HG03064 (cell line): ENCODE data around the gene ZNF281.
"Not testable (repeated sequence)": the region's sequence is repeated elsewhere in the genome, so short reads cannot be mapped to it uniquely, and the experiment has no call there.

Experiments used
- ATAC-seq: cut with Tn5 transposase; IDR thresholded peaks from one replicate; pipeline ENCODE4 v1.9.1; 2021; ENCODE audit warnings: low read depth; ENCODE audit not compliant: unreplicated experiment

ZNF281 gene

DNA sequence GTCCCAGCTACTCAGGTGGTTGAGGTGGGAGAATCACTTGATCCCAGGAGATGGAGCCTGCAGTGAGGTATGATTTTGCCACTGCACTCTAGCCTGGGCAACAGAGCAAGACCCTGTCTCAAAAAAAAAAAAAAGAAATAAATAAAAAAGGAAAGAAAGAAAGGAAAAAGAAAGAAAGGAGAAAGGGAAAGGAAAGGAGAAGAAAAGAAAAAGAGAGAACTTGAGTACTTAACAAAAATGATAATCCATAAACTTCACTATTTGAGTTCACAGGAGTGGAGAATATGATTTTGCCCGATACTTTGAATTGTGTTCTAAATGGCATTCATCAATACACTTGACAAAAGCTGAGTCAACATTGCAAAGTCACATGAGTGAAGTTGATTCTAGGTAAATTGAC, 23.8 kb upstream of the ZNF281 start:
- no peak for ATAC-seq

GRCh38 chr1:200432586-200432985, 22.8 kb upstream of the ZNF281 start:
- ATAC-seq, result no peak

DNA sequence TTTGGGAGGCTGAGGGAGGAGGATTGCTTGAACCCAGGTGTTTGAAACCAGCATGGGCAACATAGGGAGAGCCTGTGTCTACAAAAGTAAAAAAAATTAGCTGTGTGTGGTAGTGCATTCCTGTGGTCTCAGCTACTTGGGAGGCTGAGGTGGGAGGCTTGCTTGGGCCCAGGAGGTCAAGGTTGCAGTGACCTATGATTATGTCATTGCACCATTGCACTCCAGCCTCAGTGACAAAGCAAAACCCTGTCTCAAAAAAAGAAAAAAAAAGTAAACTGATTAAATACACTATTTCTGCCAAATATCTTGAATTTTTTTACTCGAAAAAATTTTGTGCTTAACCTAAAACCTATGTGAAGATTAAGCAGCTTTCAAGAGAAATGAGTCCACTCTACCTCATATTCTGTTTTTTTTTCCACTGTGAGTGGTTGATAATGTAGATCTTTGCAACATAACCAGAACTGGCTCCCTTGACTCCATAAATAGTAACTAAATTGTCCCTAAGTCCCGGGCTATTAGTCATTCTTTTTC, 19.4 kb upstream of the ZNF281 start:
- ATAC-seq, result no peak

GRCh38 chr1:200428482-200429205, 18.8 kb upstream of the ZNF281 start:
- ATAC-seq, result no peak

- ATAC-seq, result no peak
These were observed 17.9 kb upstream of the ZNF281 start for GRCh38 chr1:200427744-200428143.

DNA sequence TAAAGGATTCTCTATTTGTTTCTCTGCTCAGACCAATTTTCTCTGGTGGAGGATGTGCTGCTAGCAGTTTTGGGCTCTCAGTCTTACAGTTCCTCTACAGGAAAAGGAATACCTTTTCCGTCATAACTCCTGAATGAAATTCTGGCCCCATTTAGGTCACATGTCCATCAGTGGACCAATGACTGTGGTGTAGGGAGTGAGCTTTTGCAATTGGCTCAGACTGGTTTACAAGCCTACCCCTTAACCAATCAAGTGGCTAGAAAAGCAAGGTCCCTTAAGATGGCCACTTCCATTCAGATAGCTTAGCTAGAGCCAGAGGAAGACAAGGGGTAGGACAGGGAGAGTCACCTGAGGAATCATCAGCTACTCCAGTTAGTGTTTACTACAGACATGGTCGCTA, 16.4 kb upstream of the ZNF281 start:
- ATAC-seq, result no peak

DNA sequence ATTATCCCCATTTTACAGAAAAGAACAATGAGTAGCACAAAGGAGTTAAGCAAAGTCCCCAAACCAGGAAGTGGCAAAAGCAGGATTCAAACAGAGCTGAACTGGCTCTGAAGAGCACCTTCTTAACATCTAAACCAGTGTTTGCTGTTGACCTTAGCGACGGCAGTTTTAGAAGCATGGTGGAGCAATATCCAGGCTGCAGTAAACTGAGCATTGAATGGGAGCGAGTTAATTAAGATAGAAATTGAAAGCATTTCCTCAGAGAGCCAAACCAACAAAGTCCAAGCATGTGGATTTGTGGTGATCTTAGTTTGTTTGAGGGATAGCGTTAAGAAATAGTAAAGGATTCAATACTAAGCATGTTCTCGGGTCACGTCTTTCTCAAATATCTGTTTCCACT, 13.4 kb upstream of the ZNF281 start:
- ATAC-seq, result no peak

DNA sequence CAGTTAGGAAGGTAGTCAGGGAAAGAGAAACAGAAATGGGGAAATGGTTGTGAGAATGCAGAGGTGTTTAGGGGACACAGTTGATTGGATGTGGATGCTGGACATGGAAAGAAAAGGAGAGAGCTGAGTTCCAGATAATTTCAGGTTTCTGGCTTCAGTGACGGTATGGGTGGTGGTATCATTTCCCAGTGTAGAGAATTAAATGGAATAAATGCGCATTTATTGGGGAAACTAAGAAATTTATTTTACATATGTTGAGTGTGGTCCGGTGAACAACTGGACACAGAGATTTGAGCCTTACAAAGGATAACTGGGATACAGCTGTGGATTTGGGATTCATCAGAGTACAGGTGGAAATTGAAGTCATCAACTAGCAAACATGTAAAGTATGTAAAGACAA, 12.4 kb upstream of the ZNF281 start:
- no peak for ATAC-seq

GRCh38 chr1:200415789-200416593, 6.2 kb upstream of the ZNF281 start:
- ATAC-seq, result peak; percentile 83

DNA sequence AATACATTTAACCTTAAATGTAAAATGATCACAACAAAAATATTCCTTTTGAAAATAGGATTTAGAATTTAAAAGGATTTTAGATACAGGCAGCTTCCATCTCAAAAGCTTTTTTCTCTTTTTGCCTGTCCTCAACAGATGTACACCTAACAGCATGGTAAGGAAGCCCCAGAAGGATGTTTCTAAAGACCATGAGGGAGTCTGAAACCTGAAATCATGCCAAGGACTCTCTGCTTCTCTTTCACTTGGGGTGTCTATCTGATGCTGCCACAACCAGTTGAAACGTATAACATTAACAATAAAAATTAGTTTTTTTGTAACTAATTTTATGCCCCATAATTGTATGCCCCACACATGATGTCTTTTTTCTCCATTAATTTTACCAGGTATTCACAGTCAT, 5.4 kb upstream of the ZNF281 start:
- peak; percentile 70 for ATAC-seq

DNA sequence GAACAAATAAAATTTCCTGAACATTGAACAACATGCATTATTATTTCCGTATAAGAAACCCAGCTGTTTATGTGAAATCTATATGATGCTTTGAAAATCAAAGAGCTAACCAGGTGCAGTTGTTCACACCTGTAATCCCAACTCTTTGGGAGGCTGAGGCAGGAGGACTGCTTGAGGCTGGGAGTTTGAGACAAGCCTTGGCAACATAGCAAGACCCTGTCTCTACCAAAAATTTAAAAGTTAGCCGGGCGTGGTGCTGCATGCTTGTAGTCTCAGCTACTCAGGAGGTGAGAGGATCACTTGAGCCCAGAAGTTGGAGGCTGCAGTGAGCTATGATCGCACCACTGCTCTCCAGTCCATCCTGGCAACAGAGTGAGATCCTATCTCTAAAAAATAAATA, 4.8 kb upstream of the ZNF281 start:
- ATAC-seq, result no peak

GRCh38 chr1:200413766-200414165, 3.9 kb upstream of the ZNF281 start:
- ATAC-seq, result not testable (repeated sequence)

- no peak for ATAC-seq
These were observed 1.8 kb upstream of the ZNF281 start for GRCh38 chr1:200411406-200412257.

DNA sequence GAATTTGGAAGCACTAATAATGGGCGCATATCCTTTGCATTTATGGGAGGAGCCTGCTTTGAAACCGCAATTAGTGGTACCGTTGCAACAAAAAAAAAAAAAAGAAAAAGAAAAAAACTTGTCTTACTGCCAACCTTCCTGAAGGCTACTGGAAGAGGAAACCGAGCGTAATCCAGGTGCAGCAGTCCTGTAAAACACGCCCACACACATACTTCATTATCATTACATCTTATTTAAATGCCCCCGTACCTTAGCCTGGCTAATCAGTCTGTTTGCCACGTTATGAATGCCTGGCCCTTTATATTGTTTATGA, 686 bp upstream of the ZNF281 start:
- ATAC-seq, result no peak

DNA sequence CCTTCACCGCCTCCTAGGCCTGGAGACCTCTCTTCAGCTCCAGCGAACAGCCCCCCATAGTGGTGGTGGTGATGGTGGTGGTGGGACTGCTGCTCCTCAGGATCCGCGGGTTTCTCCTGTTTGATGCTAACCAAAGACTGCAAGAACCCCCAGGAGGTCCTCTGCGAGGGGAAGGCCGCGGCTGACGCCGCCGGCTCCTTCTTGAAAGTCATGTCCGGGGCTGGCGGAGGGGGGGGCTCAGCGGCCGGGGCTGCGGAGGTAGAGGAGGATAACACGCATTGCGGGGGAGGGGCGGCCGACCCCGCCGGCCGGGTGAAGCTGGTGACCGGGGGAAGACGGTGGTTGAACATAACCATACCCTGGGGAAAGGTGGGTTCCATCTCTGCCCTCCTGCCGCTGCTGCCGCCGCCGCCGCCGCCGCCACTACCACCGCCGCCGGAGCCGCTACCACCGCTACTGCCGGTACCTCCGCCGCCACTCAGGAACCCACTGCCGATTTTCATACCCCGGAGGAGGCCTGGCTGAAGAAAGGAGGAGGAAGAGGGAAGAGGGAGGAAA, 554 bp downstream of the ZNF281 start:
- peak; percentile 30 for ATAC-seq

- ATAC-seq, result no peak
These were observed 3.6 kb downstream of the ZNF281 start for GRCh38 chr1:200406161-200406797.

GRCh38 chr1:200405264-200405663, 4.6 kb downstream of the ZNF281 start:
- ATAC-seq, result no peak

DNA sequence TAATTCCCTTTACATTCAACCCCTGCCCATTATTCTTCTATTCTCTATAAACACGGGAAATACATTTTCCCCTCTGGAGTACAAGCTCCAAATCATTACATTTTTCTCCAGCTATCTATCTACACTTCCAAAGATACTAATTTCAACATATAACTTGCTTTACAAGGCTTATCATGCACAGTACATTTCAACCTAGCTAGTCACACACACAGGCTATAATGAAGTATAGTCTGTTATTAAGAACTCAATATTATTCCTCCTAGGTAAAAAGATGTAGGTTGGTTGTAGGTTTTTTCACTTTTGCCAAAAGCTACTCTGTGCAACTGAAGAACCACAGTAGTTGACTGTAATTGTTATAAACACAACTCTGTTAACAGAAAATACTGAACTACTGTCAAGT, 8.1 kb downstream of the ZNF281 start:
- ATAC-seq, result no peak

DNA sequence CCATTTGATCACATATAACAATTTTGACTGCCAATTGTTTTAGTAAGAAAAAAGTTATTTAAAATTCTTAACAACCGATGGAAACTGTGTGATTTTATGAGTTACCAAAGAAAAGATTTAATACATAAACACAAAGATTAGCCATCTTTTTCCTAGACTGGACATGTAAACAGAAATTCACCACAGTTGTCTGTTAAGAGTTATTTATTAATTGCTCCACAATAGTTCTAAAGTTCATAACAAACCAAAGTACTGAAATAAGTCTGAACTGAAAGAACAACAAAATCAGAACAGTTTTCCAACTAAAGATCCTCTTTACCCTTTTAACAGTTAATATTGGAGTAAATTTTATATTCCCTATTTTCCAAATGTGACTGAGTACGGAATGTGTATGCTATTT, 8.6 kb downstream of the ZNF281 start:
- ATAC-seq, result no peak

DNA sequence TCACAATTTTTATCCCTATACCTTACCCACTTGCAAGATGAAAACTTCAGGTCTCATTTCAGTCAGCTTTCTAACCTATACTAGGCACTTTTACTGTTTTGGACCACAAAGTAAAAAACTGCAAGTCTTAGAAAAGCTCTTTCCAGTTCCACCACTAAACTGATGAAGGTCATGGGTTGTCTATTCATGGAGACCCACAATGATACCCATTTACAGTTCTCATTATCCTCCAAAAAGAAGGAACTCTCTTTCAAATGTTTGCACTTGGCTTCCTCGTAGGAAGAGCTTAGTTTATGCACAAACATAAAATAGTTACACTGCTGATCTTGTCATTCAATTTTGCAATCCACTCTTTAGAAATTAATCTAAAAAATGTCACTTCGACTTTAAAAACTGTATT, 9.3 kb downstream of the ZNF281 start:
- ATAC-seq, result no peak
